Testis (tissue), 2 donors: Measurements from ENCODE around the gene RFTN2.
"Not testable (repeated sequence)": the region's sequence is repeated elsewhere in the genome, so short reads cannot be mapped to it uniquely, and the experiment has no call there.

Experiments used
- CTCF ChIP-seq, 3 experiments: fragments of 450-650 bp in 2 of 3; fragments of 200-600 bp in 1 of 3; sonication (generic) in 1 of 3; IDR thresholded peaks; one replicate each; pipeline ENCODE4 v1.5.1; 2016 to 2019; ENCODE audit warnings: antibody characterized with exemption in 3 of 3, mild to moderate bottlenecking in 2 of 3, moderate library complexity in 1 of 3
- POLR2A ChIP-seq: fragments of 450-650 bp; IDR thresholded peaks from one replicate; pipeline ENCODE4 v1.6.1; 2017; ENCODE audit warnings: antibody characterized with exemption, mild to moderate bottlenecking, moderate library complexity

- not testable (repeated sequence) for TF ChIP-seq CTCF (IDR thresholded peaks at IDR 0.05); POLR2A
These were observed 124.1 kb downstream of the RFTN2 start for GRCh38 chr2:197551260-197551659.
